Activated CD4-positive, alpha-beta T cell treated with anti-CD3 and anti-CD28 coated beads, Interleukin-2, amount 10 ng/mL, durations not matched to agents 7 days and 5 days (primary cell): ENCODE measurements around the gene TMEM121. TPM values are rescaled to one million over a fixed set of nuclear protein-coding genes. Genes with fewer than 3 reads are reported as not detected.

Source experiments
- CTCF ChIA-PET: fragments of 350-600 bp; sonication (Branson Sonifier 250); formaldehyde crosslinking; loops from one replicate; lab custom pipeline; 2021; ENCODE audit warnings: antibody characterized with exemption; lab: Charles Lee
- POLR2A ChIA-PET: fragments of 350-600 bp; sonication (Branson Sonifier 250); formaldehyde crosslinking; loops from one replicate; lab custom pipeline; 2021; ENCODE audit warnings: antibody characterized with exemption; lab: Charles Lee
- DNase-seq: peaks from one replicate; pipeline ENCODE4 v3.0.0-alpha.2; 2020
- H3K27ac Mint-ChIP-seq: one replicate; pipeline ENCODE4 v1.8.0; 2021; ENCODE audit warnings: mild to moderate bottlenecking, moderate library complexity, mixed read lengths
- H3K27me3 Mint-ChIP-seq: one replicate; pipeline ENCODE4 v1.8.0; 2021; ENCODE audit warnings: mixed read lengths
- H3K36me3 Mint-ChIP-seq: one replicate; pipeline ENCODE4 v1.8.0; 2021; ENCODE audit warnings: low read depth, mixed read lengths
- H3K4me1 Mint-ChIP-seq: one replicate; pipeline ENCODE4 v1.8.0; 2021; ENCODE audit warnings: mixed read lengths
- H3K4me3 Mint-ChIP-seq: one replicate; pipeline ENCODE4 v1.8.0; 2021; ENCODE audit warnings: mild to moderate bottlenecking, moderate library complexity, mixed read lengths
- H3K9me3 Mint-ChIP-seq: one replicate; pipeline ENCODE4 v1.8.0; 2021; ENCODE audit warnings: mixed read lengths
- total RNA-seq, 2 experiments: library from RNA; stranded (reverse); gene quantifications; one replicate each; pipeline ENCODE4 v1.2.3, GENCODE V29; 2021

TMEM121 gene
- total RNA-seq, 2 experiments from 2014 or later = 4.6 TPM

DNA sequence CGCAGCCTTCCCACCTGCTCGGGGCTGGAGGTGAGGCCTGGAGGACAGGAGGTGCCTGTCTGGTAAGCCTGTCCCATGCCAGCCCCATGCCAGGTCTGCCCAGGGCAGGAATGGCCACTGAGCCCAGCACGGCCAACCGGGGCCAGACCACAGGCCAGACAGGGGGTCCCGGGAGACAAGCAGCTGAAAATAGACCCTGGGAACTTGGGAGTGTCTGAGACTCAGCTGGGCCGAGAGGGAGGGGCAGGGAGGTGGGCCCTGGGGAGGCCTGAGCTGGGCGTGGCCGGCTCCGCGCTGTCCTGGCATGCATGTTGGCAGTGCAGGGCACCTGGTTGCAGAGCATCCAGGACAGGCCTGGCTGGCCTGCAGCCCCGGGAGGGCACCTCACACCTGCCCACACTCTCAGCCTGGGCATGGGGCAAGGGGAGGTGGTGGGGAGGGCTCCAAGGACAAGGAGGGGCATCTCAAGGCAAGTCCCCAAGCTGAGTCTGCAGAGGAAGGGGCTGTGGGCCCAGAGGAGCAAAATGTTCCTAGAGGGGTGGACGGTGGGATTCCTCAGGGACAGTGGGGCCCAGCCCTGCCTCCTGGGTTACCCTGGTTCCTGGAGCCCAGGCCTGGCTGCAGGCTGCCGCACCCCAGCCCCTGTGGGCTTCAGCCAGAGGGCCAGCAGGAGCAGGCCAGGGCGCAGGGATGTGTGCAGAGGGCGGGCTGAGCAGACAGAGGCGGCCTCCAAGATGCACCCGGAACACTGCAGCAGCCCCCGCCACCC, 42.9 kb upstream of the TMEM121 start:
- peaks cover 2% of the 10 kb centered on the region for H3K36me3 Mint-ChIP-seq
- H3K9me3 Mint-ChIP-seq = no peaks in the 10 kb centered on the region
- peaks cover 15% of the 10 kb centered on the region for H3K27me3 Mint-ChIP-seq
- ChIA-PET CTCF (interaction anchor here (4.0 kb wide), 1 partner anchor 13 kb away, joined by 41 read pairs; no protein-coding TSS in a partner anchor), POLR2A (no interaction called here)
- H3K4me1 Mint-ChIP-seq = peaks cover 48% of the 10 kb centered on the region
- H3K4me3 Mint-ChIP-seq = no peak overlapping the region
- no peak for DNase-seq
- peak overlapping the region; percentile 83 for H3K27ac Mint-ChIP-seq

GRCh38 chr14:105484069-105484996, 42.0 kb upstream of the TMEM121 start:
- peaks cover 6% of the 10 kb centered on the region for H3K36me3 Mint-ChIP-seq
- no peak overlapping the region for H3K4me3 Mint-ChIP-seq
- no peaks in the 10 kb centered on the region for H3K9me3 Mint-ChIP-seq
- H3K4me1 Mint-ChIP-seq = peaks cover 56% of the 10 kb centered on the region
- ChIA-PET POLR2A (no interaction called here), CTCF (no interaction called here)
- peak; percentile 67 for DNase-seq
- peak overlapping the region; percentile 67 for H3K27ac Mint-ChIP-seq
- H3K27me3 Mint-ChIP-seq = peaks cover 13% of the 10 kb centered on the region

GRCh38 chr14:105484997-105485393, 41.4 kb upstream of the TMEM121 start:
- Mint-ChIP-seq H3K27me3 (peaks cover 6% of the 10 kb centered on the region), H3K4me3 (no peak overlapping the region), H3K36me3 (peaks cover 8% of the 10 kb centered on the region), H3K4me1 (peaks cover 56% of the 10 kb centered on the region), H3K27ac (peak overlapping the region; percentile 67), H3K9me3 (no peaks in the 10 kb centered on the region)
- CTCF ChIA-PET = no interaction called here
- POLR2A ChIA-PET = no interaction called here
- DNase-seq = no peak

- peak overlapping the region; percentile 79 for H3K27ac Mint-ChIP-seq
- DNase-seq = peak; percentile 47
Measured at GRCh38 chr14:105485739-105486162, 40.6 kb upstream of the TMEM121 start.

GRCh38 chr14:105486163-105486973, 40.0 kb upstream of the TMEM121 start, which contains the start of gene CRIP1:
TSS of gene CRIP1 (plus strand) at chr14:105486886. CDS start at chr14:105487260, 374 bp downstream.
- ChIA-PET POLR2A (no interaction called here), CTCF (interaction anchor here (0.6 to 1.0 kb wide), 2 partner anchors 83 to 513 kb away, joined by 4 read pairs; no protein-coding TSS in a partner anchor)
- Mint-ChIP-seq H3K4me3 (peak within 1 kb of the TSS; percentile 84), H3K27me3 (peaks cover 2% of the 10 kb centered on the region), H3K9me3 (no peaks in the 10 kb centered on the region), H3K27ac (peak within 1 kb of the TSS; percentile 92), H3K36me3 (peaks cover 8% of the 10 kb centered on the region), H3K4me1 (peaks cover 47% of the 10 kb centered on the region)
- DNase-seq = no peak

More at GRCh38 chr14:105485739-105486162, 40.6 kb upstream of the TMEM121 start:
- H3K27me3 Mint-ChIP-seq = peaks cover 2% of the 10 kb centered on the region
- H3K4me3 Mint-ChIP-seq = peak overlapping the region; percentile 52
- ChIA-PET CTCF (interaction anchor here (0.6 to 1.0 kb wide), 2 partner anchors 82 to 512 kb away, joined by 4 read pairs; no protein-coding TSS in a partner anchor), POLR2A (no interaction called here)
- H3K4me1 Mint-ChIP-seq = peaks cover 53% of the 10 kb centered on the region
- peaks cover 8% of the 10 kb centered on the region for H3K36me3 Mint-ChIP-seq
- no peaks in the 10 kb centered on the region for H3K9me3 Mint-ChIP-seq

- ChIA-PET CTCF (interaction anchor here (1.0 kb wide), 1 partner anchor 83 kb away, joined by 4 read pairs; no protein-coding TSS in a partner anchor), POLR2A (no interaction called here)
- Mint-ChIP-seq H3K36me3 (peaks cover 8% of the 10 kb centered on the region), H3K4me3 (peak overlapping the region; percentile 84), H3K9me3 (no peaks in the 10 kb centered on the region), H3K27me3 (peaks cover 2% of the 10 kb centered on the region), H3K27ac (peak overlapping the region; percentile 92), H3K4me1 (peaks cover 47% of the 10 kb centered on the region)
- DNase-seq = peak; percentile 66
Measured at GRCh38 chr14:105486974-105487448, 39.4 kb upstream of the TMEM121 start.

- ChIA-PET CTCF (no interaction called here), POLR2A (no interaction called here)
- H3K9me3 Mint-ChIP-seq = no peaks in the 10 kb centered on the region
Measured at GRCh38 chr14:105487449-105487985, 38.9 kb upstream of the TMEM121 start.

GRCh38 chr14:105487986-105488777, 38.2 kb upstream of the TMEM121 start:
- peaks cover 8% of the 10 kb centered on the region for H3K36me3 Mint-ChIP-seq
- no peaks in the 10 kb centered on the region for H3K9me3 Mint-ChIP-seq
- peaks cover 39% of the 10 kb centered on the region for H3K4me1 Mint-ChIP-seq
- ChIA-PET CTCF (interaction anchor here (1.7 to 4.1 kb wide), 5 partner anchors 7 to 122 kb away, joined by 8 to 69 read pairs (median 12); no protein-coding TSS in a partner anchor), POLR2A (no interaction called here)
- peak; percentile 36 for DNase-seq
- H3K27ac Mint-ChIP-seq = peak overlapping the region; percentile 92
- peaks cover 2% of the 10 kb centered on the region for H3K27me3 Mint-ChIP-seq
- H3K4me3 Mint-ChIP-seq = peak overlapping the region; percentile 84

More at GRCh38 chr14:105487449-105487985, 38.9 kb upstream of the TMEM121 start:
- Mint-ChIP-seq H3K4me1 (peaks cover 44% of the 10 kb centered on the region), H3K27ac (peak overlapping the region; percentile 92), H3K36me3 (peaks cover 8% of the 10 kb centered on the region), H3K4me3 (peak overlapping the region; percentile 84), H3K27me3 (peaks cover 2% of the 10 kb centered on the region)
- peak; percentile 79 for DNase-seq

DNA sequence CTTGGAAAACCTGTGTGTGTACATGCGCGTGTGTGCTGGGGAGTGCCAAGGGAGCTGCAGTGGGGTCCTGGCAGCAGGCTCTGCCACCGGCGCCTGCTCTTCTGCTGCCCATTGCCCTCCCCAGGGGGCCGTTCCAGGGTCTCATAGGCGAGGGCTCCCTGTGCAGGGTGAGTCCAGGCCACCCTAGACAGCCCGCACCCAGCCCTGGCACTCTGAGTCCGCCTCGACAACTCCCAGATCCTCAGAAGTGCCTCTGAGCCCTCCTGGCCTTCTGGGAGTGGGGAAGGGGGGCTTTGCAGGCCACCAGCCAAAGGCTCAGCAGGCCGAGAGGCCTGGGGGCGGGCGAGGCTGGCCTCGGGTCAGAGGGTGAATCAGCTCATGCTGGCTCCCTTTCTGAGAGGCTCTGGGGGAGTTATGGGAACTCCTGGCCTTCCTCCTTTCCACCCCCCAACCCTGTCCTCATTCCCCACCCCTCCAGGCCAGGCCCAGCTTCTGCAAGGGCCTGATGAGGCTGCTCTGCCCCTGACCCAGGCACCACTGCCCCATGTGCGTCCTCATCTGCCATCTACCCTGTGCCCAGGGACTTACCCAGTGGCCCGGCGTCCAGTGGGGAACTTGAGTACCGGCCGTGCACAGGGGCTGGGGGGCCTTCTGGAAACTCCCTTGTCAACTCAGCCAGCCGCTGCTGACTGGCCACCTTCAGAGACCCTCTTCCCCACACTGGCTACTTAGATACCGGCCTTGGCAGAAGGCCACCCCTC, 37.4 kb upstream of the TMEM121 start:
- ChIA-PET CTCF (interaction anchor here (0.6 to 4.1 kb wide), 30 partner anchors 8 to 513 kb away, joined by 3 to 69 read pairs (median 4); partner anchors contain the start of gene MTA1), POLR2A (interaction anchor here (0.7 to 2.1 kb wide), 3 partner anchors 8 to 195 kb away, joined by 3 to 6 read pairs (median 5); no protein-coding TSS in a partner anchor)
- Mint-ChIP-seq H3K27ac (peak overlapping the region; percentile 92), H3K4me3 (peak overlapping the region; percentile 84), H3K27me3 (peaks cover 2% of the 10 kb centered on the region), H3K4me1 (peaks cover 42% of the 10 kb centered on the region), H3K9me3 (no peaks in the 10 kb centered on the region), H3K36me3 (peaks cover 12% of the 10 kb centered on the region)
- DNase-seq = no peak

- CTCF ChIA-PET = interaction anchor here (0.6 to 4.1 kb wide), 34 partner anchors 9 to 738 kb away, joined by 3 to 69 read pairs (median 4); partner anchors contain the start of gene MTA1
- Mint-ChIP-seq H3K9me3 (no peaks in the 10 kb centered on the region), H3K4me3 (peak overlapping the region; percentile 84), H3K4me1 (peaks cover 35% of the 10 kb centered on the region), H3K27me3 (peaks cover 2% of the 10 kb centered on the region), H3K36me3 (peaks cover 12% of the 10 kb centered on the region), H3K27ac (peak overlapping the region; percentile 91)
- POLR2A ChIA-PET = interaction anchor here (0.7 to 2.1 kb wide), 3 partner anchors 9 to 196 kb away, joined by 3 to 6 read pairs (median 5); no protein-coding TSS in a partner anchor
- DNase-seq = peak; percentile 91
Measured at GRCh38 chr14:105489542-105490266, 36.7 kb upstream of the TMEM121 start.
